KOPT-K1 (cell line): ENCODE measurements around the gene MPEG1.

Experiments used
- H3K27ac ChIP-seq: fragments of 200-600 bp; sonication (generic); 2 replicates; pipeline ENCODE4 v1.5.1; 2016; ENCODE audit warnings: antibody characterized with exemption, mild to moderate bottlenecking, low read depth, low read length; ENCODE audit not compliant: poor library complexity, severe bottlenecking
- H3K36me3 ChIP-seq: fragments of 200-600 bp; sonication (generic); 2 replicates; pipeline ENCODE4 v1.5.1; 2017; ENCODE audit warnings: antibody characterized with exemption, mild to moderate bottlenecking, low read length, moderate library complexity; ENCODE audit not compliant: insufficient read depth
- H3K9me3 ChIP-seq: fragments of 200-600 bp; sonication (generic); 2 replicates; pipeline ENCODE4 v1.5.1; 2017; ENCODE audit warnings: antibody characterized with exemption, low read length, mild to moderate bottlenecking; ENCODE audit not compliant: insufficient read depth, poor library complexity, severe bottlenecking

Gene MPEG1

GRCh38 chr11:59204746-59205145 lies 8.0 kb downstream of the MPEG1 start:
- H3K9me3 ChIP-seq, result no peaks in the 10 kb centered on the region
- H3K36me3 ChIP-seq, result no peaks in the 10 kb centered on the region
- no peak overlapping the region for H3K27ac ChIP-seq

GRCh38 chr11:59201353-59201752 lies 11.4 kb downstream of the MPEG1 start:
- no peaks in the 10 kb centered on the region for H3K36me3 ChIP-seq
- no peak overlapping the region for H3K27ac ChIP-seq
- H3K9me3 ChIP-seq, result no peaks in the 10 kb centered on the region

GRCh38 chr11:59200423-59200746 lies 12.3 kb downstream of the MPEG1 start:
- Histone ChIP-seq H3K9me3 (no peaks in the 10 kb centered on the region), H3K27ac (no peak overlapping the region), H3K36me3 (no peaks in the 10 kb centered on the region)

- Histone ChIP-seq H3K27ac (no peak overlapping the region), H3K9me3 (no peaks in the 10 kb centered on the region), H3K36me3 (no peaks in the 10 kb centered on the region)
These were observed 12.9 kb downstream of the MPEG1 start for GRCh38 chr11:59199546-59200422.

- Histone ChIP-seq H3K36me3 (no peaks in the 10 kb centered on the region), H3K27ac (no peak overlapping the region), H3K9me3 (no peaks in the 10 kb centered on the region)
These were observed 14.0 kb downstream of the MPEG1 start for GRCh38 chr11:59198726-59199125.

GRCh38 chr11:59197991-59198390 lies 14.7 kb downstream of the MPEG1 start:
- H3K36me3 ChIP-seq, result no peaks in the 10 kb centered on the region
- no peak overlapping the region for H3K27ac ChIP-seq
- no peaks in the 10 kb centered on the region for H3K9me3 ChIP-seq

GRCh38 chr11:59196777-59197176 lies 15.9 kb downstream of the MPEG1 start:
- no peak overlapping the region for H3K27ac ChIP-seq
- H3K36me3 ChIP-seq, result no peaks in the 10 kb centered on the region
- no peaks in the 10 kb centered on the region for H3K9me3 ChIP-seq

- no peak overlapping the region for H3K27ac ChIP-seq
- H3K9me3 ChIP-seq, result no peaks in the 10 kb centered on the region
- H3K36me3 ChIP-seq, result no peaks in the 10 kb centered on the region
These were observed 17.1 kb downstream of the MPEG1 start for GRCh38 chr11:59195586-59195985.

- no peaks in the 10 kb centered on the region for H3K36me3 ChIP-seq
These were observed 19.1 kb downstream of the MPEG1 start for GRCh38 chr11:59193587-59194130.

GRCh38 chr11:59192446-59193020 lies 20.2 kb downstream of the MPEG1 start:
- Histone ChIP-seq H3K27ac (no peak overlapping the region), H3K36me3 (no peaks in the 10 kb centered on the region)

More at GRCh38 chr11:59193587-59194130, 19.1 kb downstream of the MPEG1 start:
- H3K9me3 ChIP-seq, result no peaks in the 10 kb centered on the region
- H3K27ac ChIP-seq, result no peak overlapping the region

GRCh38 chr11:59191890-59192289 lies 20.8 kb downstream of the MPEG1 start:
- no peak overlapping the region for H3K27ac ChIP-seq
- H3K9me3 ChIP-seq, result no peaks in the 10 kb centered on the region
- no peaks in the 10 kb centered on the region for H3K36me3 ChIP-seq

More at GRCh38 chr11:59192446-59193020, 20.2 kb downstream of the MPEG1 start:
- H3K9me3 ChIP-seq, result no peaks in the 10 kb centered on the region

GRCh38 chr11:59191095-59191494 lies 21.6 kb downstream of the MPEG1 start:
- Histone ChIP-seq H3K36me3 (no peaks in the 10 kb centered on the region), H3K9me3 (no peaks in the 10 kb centered on the region), H3K27ac (no peak overlapping the region)

- Histone ChIP-seq H3K27ac (no peak overlapping the region), H3K36me3 (no peaks in the 10 kb centered on the region), H3K9me3 (no peaks in the 10 kb centered on the region)
These were observed 22.7 kb downstream of the MPEG1 start for GRCh38 chr11:59189986-59190385.

- Histone ChIP-seq H3K27ac (no peak overlapping the region), H3K36me3 (no peaks in the 10 kb centered on the region), H3K9me3 (no peaks in the 10 kb centered on the region)
These were observed 23.8 kb downstream of the MPEG1 start for GRCh38 chr11:59188954-59189353.

- no peaks in the 10 kb centered on the region for H3K36me3 ChIP-seq
- H3K9me3 ChIP-seq, result no peaks in the 10 kb centered on the region
- no peak overlapping the region for H3K27ac ChIP-seq
These were observed 25.1 kb downstream of the MPEG1 start for GRCh38 chr11:59187587-59187986.

- Histone ChIP-seq H3K36me3 (no peaks in the 10 kb centered on the region), H3K9me3 (no peaks in the 10 kb centered on the region), H3K27ac (no peak overlapping the region)
These were observed 25.7 kb downstream of the MPEG1 start for GRCh38 chr11:59187035-59187434.
